Skeletal muscle tissue (tissue), 4 donors: ENCODE measurements around the gene CNTNAP2. TPM values are rescaled to one million over a fixed set of nuclear protein-coding genes. Genes with fewer than 3 reads are reported as not detected.

Source experiments
- H3K27ac ChIP-seq: one replicate; pipeline ENCODE4 v1.7.0; 2013; ENCODE audit warnings: mild to moderate bottlenecking, low read depth, low read length, inconsistent platforms
- H3K27me3 ChIP-seq, 3 donors: one replicate each; pipeline ENCODE4 v1.7.0; 2013; ENCODE audit warnings: low read length in 3 of 3; ENCODE audit not compliant: control insufficient read depth in 3 of 3, insufficient read depth in 3 of 3
- H3K36me3 ChIP-seq, 3 donors: one replicate each; pipeline ENCODE4 v1.7.0; 2013; ENCODE audit warnings: low read length in 3 of 3; ENCODE audit not compliant: control insufficient read depth in 3 of 3, insufficient read depth in 3 of 3
- H3K4me1 ChIP-seq, 3 donors: one replicate each; pipeline ENCODE4 v1.7.0; 2013; ENCODE audit warnings: low read length in 3 of 3, mild to moderate bottlenecking in 3 of 3; ENCODE audit not compliant: control insufficient read depth in 3 of 3, insufficient read depth in 3 of 3
- H3K4me3 ChIP-seq, 3 donors: one replicate each; pipeline ENCODE4 v1.7.0; 2013; ENCODE audit warnings: low read length in 3 of 3
- H3K9ac ChIP-seq, 3 donors: one replicate each; pipeline ENCODE4 v1.7.0; 2013; ENCODE audit warnings: low read length in 3 of 3, mild to moderate bottlenecking in 3 of 3, moderate library complexity in 2 of 3, low read depth in 1 of 3
- H3K9me3 ChIP-seq, 3 donors: one replicate each; pipeline ENCODE4 v1.7.0; 2013; ENCODE audit warnings: low read length in 3 of 3; ENCODE audit not compliant: control insufficient read depth in 3 of 3
- total RNA-seq: library from RNA; depleted of rRNA; stranded (reverse); fragments of >200 nt; gene quantifications from one replicate; pipeline ENCODE4 v1.2.3, GENCODE V29; 2014
- donor health status: Osteomylitis.

The CNTNAP2 gene
- total RNA-seq, 1 donor from 2014 or later = 14.1 TPM

DNA sequence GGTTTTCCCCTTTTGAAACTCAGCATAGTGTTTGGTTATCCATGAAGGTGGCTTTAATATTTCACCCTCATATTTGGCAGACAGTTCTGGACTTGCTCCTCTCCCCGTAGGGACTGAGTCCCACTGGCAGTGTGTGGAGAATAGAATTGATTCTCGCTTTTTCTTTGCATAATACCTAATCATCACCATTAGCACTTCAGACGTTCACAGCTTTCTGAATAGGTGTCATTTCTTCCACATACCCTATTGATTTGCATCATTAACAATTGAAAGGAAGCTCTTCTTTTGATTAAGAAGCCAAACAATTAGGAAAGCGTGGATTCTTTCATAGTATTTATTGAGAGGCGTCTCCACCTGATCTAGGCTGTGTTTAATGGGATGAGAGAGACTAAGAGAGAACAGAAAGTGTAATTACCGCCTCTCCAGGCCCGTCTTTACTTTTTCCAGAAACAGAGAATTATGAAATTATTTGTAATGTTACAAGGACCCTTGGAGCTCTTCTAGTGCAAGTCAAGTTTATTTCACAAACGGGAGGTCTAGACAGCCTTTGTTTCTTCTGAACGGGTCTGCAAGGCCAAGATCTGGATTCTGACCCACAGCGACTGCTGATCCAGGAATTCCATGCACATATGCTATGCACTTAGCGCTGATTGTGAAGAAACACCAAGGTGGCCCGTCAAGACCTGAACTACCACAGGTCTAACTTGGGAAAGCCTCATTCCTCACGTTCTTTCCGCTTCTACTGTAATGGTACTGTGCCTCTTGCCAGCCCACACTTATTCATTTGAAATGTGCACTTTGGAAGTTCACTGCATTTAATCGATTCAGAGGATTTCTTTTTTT lies 2224.1 kb downstream of the CNTNAP2 start:
- Histone ChIP-seq H3K36me3 (no peaks in the 10 kb centered on the region), H3K9me3 (peaks cover 0 to 2% (median 0%) of the 10 kb centered on the region in 3 donors), H3K9ac (no peak overlapping the region), H3K27ac (no peak overlapping the region), H3K4me3 (no peak overlapping the region), H3K27me3 (peaks cover 31 to 44% (median 32%) of the 10 kb centered on the region in 3 donors), H3K4me1 (peaks cover 0 to 6% (median 0%) of the 10 kb centered on the region in 3 donors)

DNA sequence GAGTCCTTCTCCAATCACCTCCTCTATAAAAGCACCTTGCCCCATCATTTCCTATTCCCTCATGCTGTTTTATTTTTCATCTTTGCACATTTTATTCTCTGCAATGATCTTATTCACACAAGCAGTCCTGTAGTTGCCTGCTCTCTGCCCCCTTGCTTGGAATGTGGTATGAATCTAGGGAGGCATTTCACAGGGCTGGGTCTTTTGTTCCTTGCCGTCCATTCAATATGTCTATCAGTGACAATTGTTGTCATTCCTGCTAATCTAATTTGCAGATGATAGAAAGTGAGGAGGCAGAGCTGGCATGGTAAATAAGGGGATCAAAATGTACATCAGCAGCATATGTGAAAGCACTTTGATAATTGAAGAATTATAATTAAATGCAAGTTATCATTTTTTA lies 2227.8 kb downstream of the CNTNAP2 start:
- Histone ChIP-seq H3K27me3 (peaks cover 13 to 18% (median 14%) of the 10 kb centered on the region in 3 donors), H3K27ac (no peak overlapping the region), H3K36me3 (no peaks in the 10 kb centered on the region), H3K9me3 (no peaks in the 10 kb centered on the region), H3K4me3 (no peak overlapping the region), H3K4me1 (peaks cover 0 to 3% (median 0%) of the 10 kb centered on the region in 3 donors), H3K9ac (no peak overlapping the region)

DNA sequence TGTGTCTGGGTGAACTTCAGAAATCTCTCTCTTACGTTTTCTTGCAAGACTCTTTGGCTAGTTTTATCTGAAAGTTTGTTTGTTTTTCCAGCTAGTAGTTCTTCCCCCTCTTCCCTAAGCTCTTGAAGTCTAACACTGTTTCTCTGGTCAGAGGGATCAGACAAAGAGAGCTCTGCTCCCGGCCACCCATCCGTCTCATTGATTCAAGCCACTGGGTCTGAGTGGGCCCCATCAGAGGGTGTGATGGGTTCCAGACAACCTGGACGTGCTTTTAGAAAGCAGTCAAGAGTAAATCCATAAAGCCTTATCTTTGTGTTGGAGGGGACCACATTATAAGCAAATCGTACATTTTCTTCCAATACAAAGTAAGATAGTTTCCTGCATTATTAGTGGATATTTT lies 2231.4 kb downstream of the CNTNAP2 start:
- peaks cover 0 to 2% (median 0%) of the 10 kb centered on the region in 3 donors for H3K27me3 ChIP-seq
- H3K27ac ChIP-seq = no peak overlapping the region
- no peaks in the 10 kb centered on the region for H3K9me3 ChIP-seq

DNA sequence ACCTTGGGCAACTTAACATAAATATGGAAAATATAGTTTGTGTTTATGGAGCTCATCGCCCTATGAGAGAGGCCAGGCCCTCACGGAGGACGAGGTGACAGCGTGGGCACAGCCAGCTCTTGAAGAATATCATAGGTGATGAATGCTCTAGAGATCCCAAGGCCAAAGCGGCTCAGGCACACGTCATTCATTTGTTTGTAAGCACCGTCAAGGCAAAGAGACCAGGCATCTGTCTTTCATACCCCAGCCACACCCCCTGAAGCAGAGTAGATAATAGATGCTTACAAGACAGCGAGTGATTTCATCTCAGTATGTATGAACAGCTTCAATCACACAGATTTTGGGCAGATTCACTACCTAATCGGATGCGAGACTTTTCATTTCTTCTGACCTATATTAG lies 2231.9 kb downstream of the CNTNAP2 start:
- Histone ChIP-seq H3K4me3 (no peak overlapping the region), H3K36me3 (no peaks in the 10 kb centered on the region), H3K4me1 (no peaks in the 10 kb centered on the region), H3K9me3 (no peaks in the 10 kb centered on the region), H3K27ac (no peak overlapping the region), H3K27me3 (peaks cover 0 to 2% (median 0%) of the 10 kb centered on the region in 3 donors), H3K9ac (no peak overlapping the region)

More for the DNA sequence above, 2231.4 kb downstream of the CNTNAP2 start:
- H3K4me1 ChIP-seq = no peaks in the 10 kb centered on the region
- no peak overlapping the region for H3K4me3 ChIP-seq
- H3K9ac ChIP-seq = no peak overlapping the region
- no peaks in the 10 kb centered on the region for H3K36me3 ChIP-seq

DNA sequence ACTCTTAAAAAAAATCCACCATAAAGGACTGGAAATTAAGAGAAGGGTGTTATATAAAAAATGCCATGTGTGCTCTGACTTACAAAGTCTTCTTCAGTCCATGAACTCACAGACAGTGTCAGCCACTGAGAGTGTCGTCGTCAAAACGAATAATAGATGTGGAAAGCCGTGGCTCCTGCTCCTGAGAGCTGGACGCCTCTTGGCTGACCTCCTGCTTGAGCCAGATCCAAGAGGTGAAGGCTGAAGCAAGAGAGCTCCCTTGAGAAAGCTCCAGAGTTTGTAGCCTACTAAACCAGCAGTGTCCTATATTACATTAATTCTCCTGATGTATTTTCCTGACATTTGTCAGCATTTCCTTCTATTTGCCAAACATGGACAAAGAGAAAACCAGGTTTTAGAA lies 2239.7 kb downstream of the CNTNAP2 start:
- no peak overlapping the region for H3K27ac ChIP-seq
- H3K9me3 ChIP-seq = no peaks in the 10 kb centered on the region
- H3K27me3 ChIP-seq = no peaks in the 10 kb centered on the region
- no peaks in the 10 kb centered on the region for H3K36me3 ChIP-seq
- no peaks in the 10 kb centered on the region for H3K4me1 ChIP-seq
- H3K4me3 ChIP-seq = no peak overlapping the region
- H3K9ac ChIP-seq = no peak overlapping the region

DNA sequence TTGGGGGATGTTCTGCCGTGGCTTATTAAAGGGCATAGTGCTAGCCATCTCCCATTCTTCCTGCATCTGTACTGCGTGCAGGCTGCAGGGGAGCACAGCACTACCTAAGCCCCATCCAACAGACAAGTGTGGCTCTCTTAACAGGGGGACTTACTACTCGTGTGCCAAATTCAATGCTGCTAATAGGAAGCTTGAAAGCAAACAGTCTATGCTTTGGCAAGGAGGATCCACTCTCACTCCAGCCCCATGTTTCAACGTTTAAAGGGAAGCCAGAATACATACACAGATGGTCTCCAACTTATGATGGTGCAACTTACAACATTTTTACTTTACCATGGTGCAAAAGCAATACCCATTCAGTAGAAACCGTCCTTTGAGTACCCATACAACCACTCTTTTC lies 2245.9 kb downstream of the CNTNAP2 start:
- no peak overlapping the region for H3K9ac ChIP-seq
- no peak overlapping the region for H3K27ac ChIP-seq
- H3K27me3 ChIP-seq = no peaks in the 10 kb centered on the region

DNA sequence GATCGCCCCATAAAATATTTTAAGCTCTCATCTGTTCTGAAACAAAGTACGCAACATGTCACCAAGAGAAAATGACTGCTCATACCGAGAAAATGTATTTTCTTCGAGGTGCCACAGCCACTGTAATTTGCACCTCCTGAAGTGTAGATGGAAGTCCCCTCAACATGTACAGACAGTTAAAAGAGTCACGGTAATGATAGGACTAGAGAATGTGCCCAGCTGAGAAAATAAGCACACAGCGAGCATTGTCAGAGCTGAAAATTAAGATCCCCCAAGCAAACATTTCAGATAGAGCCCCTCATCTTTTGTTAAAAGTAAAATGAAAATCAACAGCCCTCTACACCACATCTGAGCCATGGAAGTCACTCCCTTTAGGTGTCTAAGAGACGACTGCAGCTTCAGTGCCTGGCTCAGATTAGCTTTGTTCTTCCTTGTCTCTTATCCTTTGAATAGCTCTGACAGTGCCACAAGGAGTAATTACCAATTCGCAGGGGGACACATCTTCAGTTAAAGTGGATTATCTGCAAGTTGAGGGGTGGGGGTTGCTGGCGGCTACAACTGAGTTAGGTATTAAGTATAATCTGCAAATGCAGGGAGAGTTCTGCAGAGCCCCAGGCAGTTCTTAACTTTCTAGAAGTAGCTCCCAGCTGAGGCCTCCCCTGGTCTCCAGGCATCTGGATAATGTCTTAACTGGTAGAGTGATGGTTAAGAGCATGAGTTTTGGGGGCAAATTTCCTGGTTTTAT lies 2251.3 kb downstream of the CNTNAP2 start:
- Histone ChIP-seq H3K36me3 (no peaks in the 10 kb centered on the region), H3K9ac (no peak overlapping the region), H3K4me1 (no peaks in the 10 kb centered on the region)

More for the DNA sequence above, 2245.9 kb downstream of the CNTNAP2 start:
- H3K9me3 ChIP-seq = no peaks in the 10 kb centered on the region
- no peak overlapping the region for H3K4me3 ChIP-seq
- no peaks in the 10 kb centered on the region for H3K36me3 ChIP-seq
- no peaks in the 10 kb centered on the region for H3K4me1 ChIP-seq

DNA sequence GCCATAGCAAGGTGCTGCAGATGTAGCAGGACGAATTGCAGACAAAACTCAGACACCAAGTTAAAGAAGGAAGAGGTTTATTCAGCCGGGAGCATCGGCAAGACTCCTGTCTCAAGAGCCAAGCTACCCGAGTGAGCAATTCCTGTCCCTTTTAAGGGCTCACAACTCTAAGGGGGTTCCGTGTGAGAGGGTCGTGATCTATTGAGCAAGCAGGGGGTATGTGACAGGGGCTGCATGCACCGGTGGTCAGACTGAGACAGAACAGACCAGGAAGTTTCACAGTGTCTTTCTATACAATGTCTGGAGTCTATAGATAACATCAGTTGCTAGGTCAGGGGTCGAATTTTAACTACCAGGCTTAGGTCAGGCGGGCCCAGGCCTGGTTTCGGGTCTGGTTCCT lies 2252.0 kb downstream of the CNTNAP2 start:
- H3K27me3 ChIP-seq = no peaks in the 10 kb centered on the region
- no peak overlapping the region for H3K27ac ChIP-seq
- H3K9ac ChIP-seq = no peak overlapping the region
- H3K36me3 ChIP-seq = no peaks in the 10 kb centered on the region
- no peaks in the 10 kb centered on the region for H3K4me1 ChIP-seq
- H3K9me3 ChIP-seq = no peaks in the 10 kb centered on the region
- H3K4me3 ChIP-seq = no peak overlapping the region

More for the DNA sequence above, 2251.3 kb downstream of the CNTNAP2 start:
- no peaks in the 10 kb centered on the region for H3K27me3 ChIP-seq
- no peaks in the 10 kb centered on the region for H3K9me3 ChIP-seq
- no peak overlapping the region for H3K27ac ChIP-seq
- no peak overlapping the region for H3K4me3 ChIP-seq

DNA sequence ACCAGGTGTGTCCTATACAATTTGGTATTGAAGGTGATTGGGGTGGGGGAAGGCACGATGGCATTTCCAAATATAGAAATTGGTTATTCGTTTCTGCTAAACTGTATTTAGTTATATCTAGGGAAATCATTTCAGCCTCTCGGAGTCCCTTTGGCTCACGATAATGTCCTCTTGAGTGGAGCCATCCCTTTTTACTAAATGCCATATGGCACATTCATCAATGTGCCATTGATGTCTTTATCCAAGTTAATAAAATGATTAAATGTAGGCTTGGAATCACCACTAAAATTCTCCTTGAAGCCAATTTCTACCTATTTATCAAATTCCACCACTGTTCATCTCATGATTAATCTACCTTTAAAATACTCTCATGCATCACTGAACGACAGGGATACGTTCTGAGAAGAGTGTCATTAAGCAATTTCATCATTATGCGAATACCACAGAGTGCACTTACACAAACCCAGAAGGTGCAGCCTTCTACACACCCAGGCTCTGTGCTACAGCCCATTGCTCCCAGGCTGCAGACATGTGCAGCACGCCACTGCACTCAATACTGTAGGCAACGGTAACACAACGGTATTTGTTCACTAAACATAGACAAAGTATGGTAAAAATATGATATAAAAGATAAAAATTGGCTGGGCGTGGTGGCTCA lies 2254.8 kb downstream of the CNTNAP2 start:
- Histone ChIP-seq H3K4me1 (no peaks in the 10 kb centered on the region), H3K9ac (no peak overlapping the region), H3K36me3 (no peaks in the 10 kb centered on the region), H3K27me3 (no peaks in the 10 kb centered on the region), H3K27ac (no peak overlapping the region), H3K4me3 (no peak overlapping the region), H3K9me3 (no peaks in the 10 kb centered on the region)
